ENCODE results near the gene KCNH1. TPM values are rescaled to one million over a fixed set of nuclear protein-coding genes. Genes with fewer than 3 reads are reported as not detected.
"Not testable (repeated sequence)": the region's sequence is repeated elsewhere in the genome, so short reads cannot be mapped to it uniquely, and the experiment has no call there.

KCNH1 gene
- total RNA-seq, 2 experiments from 2014 or later: not detected

- POLR2A ChIA-PET: no interaction called here
- CTCF ChIA-PET: no interaction called here
Measured at GRCh38 chr1:211111351-211111750, 22.6 kb downstream of the KCNH1 start.

- ChIA-PET CTCF (no interaction called here), POLR2A (no interaction called here)
Measured at GRCh38 chr1:211101481-211101880, 32.5 kb downstream of the KCNH1 start.

- ChIA-PET CTCF (no interaction called here), POLR2A (no interaction called here)
Measured at GRCh38 chr1:211099393-211099792, 34.6 kb downstream of the KCNH1 start.

- CTCF ChIA-PET: no interaction called here
- POLR2A ChIA-PET: no interaction called here
Measured at GRCh38 chr1:211095381-211095780, 38.6 kb downstream of the KCNH1 start.

- CTCF ChIA-PET: no interaction called here
- POLR2A ChIA-PET: no interaction called here
Measured at GRCh38 chr1:211092955-211093354, 41.0 kb downstream of the KCNH1 start.

- POLR2A ChIA-PET: no interaction called here
- CTCF ChIA-PET: interaction anchor here (0.8 kb wide), 1 partner anchor 358 kb away, joined by 3 read pairs; no protein-coding TSS in a partner anchor
Measured at GRCh38 chr1:211091867-211092266, 42.1 kb downstream of the KCNH1 start.

GRCh38 chr1:211089536-211089935 is 44.4 kb downstream of the KCNH1 start:
- CTCF ChIA-PET: no interaction called here
- POLR2A ChIA-PET: no interaction called here

GRCh38 chr1:211088156-211088555 is 45.8 kb downstream of the KCNH1 start:
- CTCF ChIA-PET: interaction anchor here (0.6 kb wide), 1 partner anchor 299 kb away, joined by 3 read pairs; no protein-coding TSS in a partner anchor
- POLR2A ChIA-PET: no interaction called here

GRCh38 chr1:211082824-211083223 is 51.1 kb downstream of the KCNH1 start:
- POLR2A ChIA-PET: no interaction called here
- CTCF ChIA-PET: no interaction called here

- CTCF ChIA-PET, POLR2A ChIA-PET: not testable (repeated sequence)
Measured at GRCh38 chr1:211081447-211081846, 52.5 kb downstream of the KCNH1 start.

- CTCF ChIA-PET: interaction anchor here (1.1 kb wide), 1 partner anchor 11 kb away, joined by 3 read pairs; no protein-coding TSS in a partner anchor
- POLR2A ChIA-PET: no interaction called here
Measured at GRCh38 chr1:211068976-211069375, 65.0 kb downstream of the KCNH1 start.

- CTCF ChIA-PET: no interaction called here
- POLR2A ChIA-PET: no interaction called here
Measured at GRCh38 chr1:211066781-211067384, 67.1 kb downstream of the KCNH1 start.

- POLR2A ChIA-PET, CTCF ChIA-PET: not testable (repeated sequence)
Measured at GRCh38 chr1:211041838-211042237, 92.1 kb downstream of the KCNH1 start.

GRCh38 chr1:211037095-211037494 is 96.9 kb downstream of the KCNH1 start:
- ChIA-PET CTCF (interaction anchor here (0.7 kb wide), 1 partner anchor 13 kb away, joined by 6 read pairs; no protein-coding TSS in a partner anchor), POLR2A (no interaction called here)

GRCh38 chr1:211036381-211037060 is 97.4 kb downstream of the KCNH1 start:
- CTCF ChIA-PET: no interaction called here
- POLR2A ChIA-PET: no interaction called here

GRCh38 chr1:211035821-211036380 is 98.0 kb downstream of the KCNH1 start:
- ChIA-PET CTCF (interaction anchor here (0.7 kb wide), 1 partner anchor 711 kb away, joined by 3 read pairs; no protein-coding TSS in a partner anchor), POLR2A (no interaction called here)

- POLR2A ChIA-PET: no interaction called here
Measured at GRCh38 chr1:211033921-211034525, 99.9 kb downstream of the KCNH1 start.

GRCh38 chr1:211024901-211025300 is 109.0 kb downstream of the KCNH1 start:
- ChIA-PET POLR2A (no interaction called here), CTCF (interaction anchor here (1.0 kb wide), 1 partner anchor 109 kb away, joined by 3 read pairs; the partner anchor contains the start of gene KCNH1)

More at GRCh38 chr1:211033921-211034525, 99.9 kb downstream of the KCNH1 start:
- CTCF ChIA-PET: no interaction called here

- POLR2A ChIA-PET: no interaction called here
- CTCF ChIA-PET: no interaction called here
Measured at GRCh38 chr1:211019266-211019665, 114.7 kb downstream of the KCNH1 start.

GRCh38 chr1:211018690-211019089 is 115.3 kb downstream of the KCNH1 start:
- ChIA-PET POLR2A (no interaction called here), CTCF (no interaction called here)
